Limb (tissue), 2 donors: ENCODE data around the gene CDK3.
"Not testable (repeated sequence)": the region's sequence is repeated elsewhere in the genome, so short reads cannot be mapped to it uniquely, and the experiment has no call there.

Experiments
- DNase-seq, 2 donors: peaks; one replicate each; pipeline ENCODE4 v3.0.0-alpha.2; 2016; ENCODE audit errors: extremely low spot score in 2 of 2

CDK3 gene

GRCh38 chr17:76000755-76001521, at the start of gene CDK3:
CDK3 (plus strand) TSS chr17:76000855; CDS start chr17:76001426, 571 bp downstream.
- no peak for DNase-seq

GRCh38 chr17:75950855-75951554, 49.6 kb upstream of the CDK3 start:
- DNase-seq, result peak in 1 of 2 donors; percentile 29

GRCh38 chr17:75959051-75959838, 41.4 kb upstream of the CDK3 start:
- no peak for DNase-seq

- no peak for DNase-seq
Observed at GRCh38 chr17:75959839-75960511, 40.7 kb upstream of the CDK3 start.

DNA sequence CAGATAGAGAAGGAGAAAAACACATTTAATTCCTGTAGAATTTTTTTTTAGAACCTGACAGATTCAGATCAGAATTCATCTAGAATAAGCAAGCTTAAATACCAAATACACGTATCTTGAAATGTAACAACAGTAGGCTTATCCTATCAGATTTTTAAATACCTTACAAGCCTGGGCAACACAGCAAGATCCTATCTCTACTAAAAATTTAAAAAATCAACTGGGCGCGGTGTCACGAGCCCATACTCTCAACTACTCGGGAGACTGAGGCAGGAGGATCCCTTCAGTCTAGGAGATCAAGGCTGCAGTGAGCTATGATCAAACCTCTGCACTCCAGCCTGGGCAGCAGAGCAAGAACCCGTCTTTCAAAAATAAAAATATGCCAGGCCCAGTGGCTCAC, 35.2 kb upstream of the CDK3 start:
- DNase-seq, result no peak

DNA sequence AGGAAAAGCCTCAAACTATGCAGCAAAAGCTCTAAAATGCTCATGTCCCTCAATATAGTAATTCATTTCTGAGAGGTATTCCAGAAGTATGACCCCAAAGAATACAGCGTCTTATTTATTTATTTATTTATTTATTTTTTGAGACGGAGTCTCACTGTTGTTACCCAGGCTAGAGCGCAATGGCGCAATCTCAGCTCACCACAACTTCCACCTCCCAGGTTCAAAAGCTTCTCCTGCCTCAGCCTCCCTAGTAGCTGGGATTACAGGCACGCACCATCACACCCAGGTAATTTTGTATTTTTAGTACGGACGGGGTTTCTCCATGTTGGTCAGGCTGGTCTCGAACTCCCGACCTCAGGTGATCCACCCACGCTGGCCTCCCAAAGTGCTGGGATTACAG, 31.6 kb upstream of the CDK3 start:
- DNase-seq, result not testable (repeated sequence)

DNA sequence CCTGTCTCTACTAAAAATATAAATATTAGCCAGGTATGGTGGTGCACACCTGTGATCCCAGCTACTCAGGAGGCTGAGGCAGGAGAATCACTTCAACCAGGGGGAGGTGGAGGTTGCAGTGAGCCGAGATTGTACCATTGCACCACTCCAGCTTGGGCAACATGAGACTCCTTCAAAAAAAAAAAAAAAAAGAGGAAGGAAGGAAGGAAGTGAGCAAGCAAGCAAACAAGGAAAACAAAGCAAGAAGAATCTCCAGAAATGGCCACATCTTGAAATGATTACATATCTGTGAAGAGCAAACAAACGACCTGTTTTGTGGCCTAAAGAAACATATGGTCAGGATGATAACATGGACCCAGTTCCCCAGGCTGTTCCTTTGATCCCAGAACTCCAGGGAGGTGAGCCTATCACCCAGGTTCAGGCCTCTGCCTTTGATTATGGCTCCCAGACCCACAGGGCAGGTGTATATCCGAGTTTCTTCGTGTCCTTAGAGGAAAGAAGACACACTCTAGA, 30.6 kb upstream of the CDK3 start:
- no peak for DNase-seq

- no peak for DNase-seq
Observed at GRCh38 chr17:75970626-75971025, 30.0 kb upstream of the CDK3 start.

- DNase-seq, result not testable (repeated sequence)
Observed at GRCh38 chr17:75975187-75975586, 25.5 kb upstream of the CDK3 start.

DNA sequence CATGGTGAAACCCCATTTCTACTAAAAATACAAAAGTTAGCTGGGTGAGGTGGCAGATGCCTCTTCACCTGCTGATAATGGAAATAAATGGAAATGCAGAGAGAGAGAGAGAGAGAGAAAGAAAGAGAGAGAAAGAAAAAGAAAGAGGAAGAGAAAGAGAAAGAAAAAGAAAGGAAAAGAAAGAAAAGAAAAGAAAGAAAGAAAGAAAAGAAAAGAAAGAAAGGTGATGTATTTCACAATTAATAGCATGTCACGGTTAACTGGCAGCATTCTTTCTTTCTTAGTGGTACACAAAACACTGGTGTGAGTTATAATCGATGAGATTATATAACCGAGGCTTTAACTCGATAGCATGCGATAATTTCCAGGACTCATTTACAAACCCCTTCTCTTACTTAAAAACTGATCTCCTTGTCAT, 24.9 kb upstream of the CDK3 start:
- no peak for DNase-seq

DNA sequence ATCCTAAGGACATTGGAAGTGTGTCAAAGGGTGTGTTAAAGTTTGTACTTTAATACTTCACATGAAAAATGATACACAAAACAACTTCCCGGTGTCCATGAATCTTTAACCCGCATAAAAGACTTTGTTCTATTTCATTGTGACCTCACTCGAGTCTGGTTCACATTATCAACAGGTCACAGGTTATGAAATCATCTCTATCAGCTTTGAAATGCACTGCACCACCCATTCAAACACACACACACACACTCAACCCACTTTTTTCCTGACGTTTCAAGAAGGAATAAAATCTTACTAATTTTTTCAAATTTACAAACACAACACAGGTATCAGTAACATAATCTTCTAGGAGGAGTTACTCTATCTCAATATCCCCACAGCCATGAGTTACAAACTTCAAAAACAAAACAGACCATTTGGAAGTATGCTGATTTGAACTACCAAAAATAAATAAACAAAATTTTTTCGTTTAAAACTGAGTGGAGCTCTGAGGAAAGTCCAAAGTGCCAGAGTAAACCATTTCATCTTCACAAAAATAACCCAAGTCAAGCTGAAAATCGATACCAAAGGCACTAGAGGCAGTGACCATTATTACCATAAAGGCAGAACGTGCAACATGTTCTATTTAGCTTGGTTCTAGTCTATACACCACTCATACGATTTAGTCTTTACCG, 24.3 kb upstream of the CDK3 start:
- no peak for DNase-seq

- DNase-seq, result peak; percentile 97 to 98
Observed at GRCh38 chr17:75978938-75979704, 21.5 kb upstream of the CDK3 start, which contains the start of the genes ACOX1 and TEN1. ACOX1 (minus strand) TSS chr17:75979166; CDS start chr17:75979073, 93 bp downstream. TEN1 (plus strand) TSS chr17:75979240; CDS start chr17:75986193, 6,953 bp downstream.

- no peak for DNase-seq
Observed at GRCh38 chr17:75979705-75980187, 20.9 kb upstream of the CDK3 start.

DNA sequence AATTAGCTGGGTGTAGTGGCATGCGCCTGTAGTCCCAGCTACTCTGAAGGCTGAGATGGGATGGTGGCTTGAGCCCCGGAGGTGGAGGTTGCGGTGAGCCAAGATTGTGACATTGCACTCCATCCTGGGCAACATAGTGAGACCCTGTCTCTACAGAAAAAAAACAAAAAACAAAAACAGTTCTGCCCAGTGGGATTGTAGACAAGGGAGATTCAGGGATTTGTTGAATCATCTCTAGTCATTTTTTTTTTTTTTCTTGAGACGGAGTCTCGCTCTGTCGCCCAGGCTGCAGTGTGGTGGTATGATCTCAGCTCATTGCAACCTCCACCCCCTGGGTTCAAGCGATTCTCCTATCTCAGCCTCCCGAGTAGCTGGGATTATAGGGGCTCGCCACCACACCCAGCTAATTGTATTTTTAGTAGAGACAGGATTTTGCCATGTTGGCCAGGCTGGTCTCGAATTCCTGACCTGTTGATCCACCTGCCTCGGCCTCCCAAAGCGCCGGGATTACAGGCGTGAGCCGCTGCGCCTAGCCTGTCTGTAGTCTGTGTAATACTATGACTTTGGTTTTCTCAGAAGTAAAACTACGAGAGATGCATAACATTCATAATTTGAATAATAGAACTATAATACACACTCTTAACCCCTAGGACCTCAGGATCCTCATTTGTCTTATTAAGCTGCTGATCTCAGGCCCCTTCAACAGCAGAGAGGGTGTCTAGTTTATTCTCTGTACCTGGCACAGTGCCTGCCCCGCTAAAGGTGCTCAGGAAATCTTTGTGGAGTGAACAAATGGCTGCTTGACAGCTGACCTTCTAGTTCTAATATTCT, 20.3 kb upstream of the CDK3 start:
- no peak for DNase-seq

DNA sequence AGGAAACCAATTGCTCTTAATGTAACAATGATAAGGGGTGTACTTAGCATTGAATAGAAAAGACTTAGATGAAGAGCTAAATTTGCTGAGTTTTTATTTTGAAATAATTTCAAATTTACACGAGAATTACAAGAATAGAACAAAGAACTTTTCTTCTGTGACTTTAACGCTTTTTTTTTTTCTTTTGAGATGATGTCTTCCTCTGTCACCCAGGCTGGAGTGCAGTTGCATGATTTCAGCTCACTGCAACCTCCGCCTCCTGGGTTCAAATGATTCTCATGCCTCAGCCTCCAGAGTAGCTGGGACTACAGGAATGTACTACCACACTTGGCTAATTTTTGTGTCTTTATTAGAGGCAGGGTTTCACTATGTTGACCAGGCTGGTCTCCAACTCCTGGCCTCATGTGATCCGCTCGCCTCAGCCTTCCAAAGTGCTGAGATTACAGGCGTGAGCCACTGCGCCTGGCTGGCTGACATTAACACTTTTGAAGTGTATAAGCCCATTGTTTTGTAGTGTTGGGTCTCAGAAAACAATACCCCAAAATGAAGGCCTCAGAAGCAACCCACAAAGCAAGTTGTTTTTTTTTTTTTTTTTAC, 19.5 kb upstream of the CDK3 start:
- DNase-seq, result no peak

- DNase-seq, result no peak
Observed at GRCh38 chr17:75983501-75984181, 17.0 kb upstream of the CDK3 start.

GRCh38 chr17:75985986-75986385, 14.7 kb upstream of the CDK3 start:
- DNase-seq, result no peak

DNA sequence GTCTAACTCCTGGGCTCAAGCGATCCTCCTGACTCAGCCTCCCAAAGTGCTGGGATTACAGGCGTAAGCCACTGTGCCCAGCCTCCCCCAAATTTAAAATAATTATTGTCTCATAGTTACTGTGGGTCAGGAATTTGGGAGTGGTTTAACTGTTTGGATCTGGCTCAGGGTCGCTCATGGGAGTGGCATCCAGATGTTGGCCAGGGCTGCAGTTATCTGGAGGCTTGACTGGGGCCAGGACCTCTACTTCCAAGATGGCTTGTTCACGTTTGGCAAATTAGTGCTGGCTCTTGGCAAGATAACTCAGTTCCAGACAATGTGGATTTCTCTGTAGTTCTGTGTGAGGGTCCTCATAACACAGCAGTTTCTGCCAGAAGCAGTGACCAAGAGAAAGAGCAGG, 13.6 kb upstream of the CDK3 start:
- no peak for DNase-seq
